Small intestine (tissue), 7 donors: ENCODE measurements around the gene RHBDD1. TPM values are rescaled to one million over a fixed set of nuclear protein-coding genes. Genes with fewer than 3 reads are reported as not detected.
A peak's percentile ranks its signal among the peaks of the same experiment; 100 is the strongest.
"Not testable (repeated sequence)": the region's sequence is repeated elsewhere in the genome, so short reads cannot be mapped to it uniquely, and the experiment has no call there.

ENCODE experiments used
- DNase-seq, 2 donors: peaks; one replicate each; pipeline versions ENCODE4 v3.0.0 to v3.0.0-alpha.2; 2013
- FAIRE-seq: peaks from 2 replicates; lab custom pipeline; 2012; peaks lifted over from hg19 to GRCh38; lab: Jason Lieb, UNC
- H3K27ac ChIP-seq, 3 donors: one replicate each; pipeline ENCODE4 v1.5.1; 2013; ENCODE audit warnings: low read length in 2 of 3, mild to moderate bottlenecking in 2 of 3, control low read depth in 1 of 3, inconsistent platforms in 1 of 3, low read depth in 1 of 3, moderate library complexity in 1 of 3
- H3K27me3 ChIP-seq, 3 donors: one replicate each; pipeline ENCODE4 v1.6.1; 2013; ENCODE audit warnings: low read length in 3 of 3, inconsistent platforms in 1 of 3; ENCODE audit not compliant: control insufficient read depth in 3 of 3, insufficient read depth in 3 of 3
- H3K36me3 ChIP-seq, 3 donors: one replicate each; pipeline ENCODE4 v1.6.1; 2013; ENCODE audit warnings: low read length in 3 of 3, inconsistent platforms in 1 of 3, low read depth in 1 of 3, mild to moderate bottlenecking in 1 of 3, moderate library complexity in 1 of 3; ENCODE audit not compliant: control insufficient read depth in 3 of 3, insufficient read depth in 2 of 3
- H3K4me1 ChIP-seq, 3 donors: one replicate each; pipeline ENCODE4 v1.6.1; 2013; ENCODE audit warnings: low read length in 2 of 3, inconsistent platforms in 1 of 3, low read depth in 1 of 3, mild to moderate bottlenecking in 1 of 3, moderate library complexity in 1 of 3; ENCODE audit not compliant: control insufficient read depth in 3 of 3, insufficient read depth in 2 of 3
- H3K4me3 ChIP-seq, 3 donors: one replicate each; pipeline ENCODE4 v1.5.1; 2013; ENCODE audit warnings: low read length in 3 of 3, control low read depth in 1 of 3, inconsistent platforms in 1 of 3, low read depth in 1 of 3, mild to moderate bottlenecking in 1 of 3, moderate library complexity in 1 of 3
- H3K9me3 ChIP-seq, 2 donors: one replicate each; pipeline ENCODE4 v1.6.1; 2013; ENCODE audit warnings: low read depth in 1 of 2, low read length in 1 of 2; ENCODE audit not compliant: control insufficient read depth in 2 of 2, insufficient read depth in 1 of 2
- WGBS, 3 donors: extraction: QIAGEN DNeasy Blood & Tissue Kit; methylation state at CpG; one replicate each; pipeline ENCODE4 v1.1.7; 2013; 5-methylcytosine and 5-hydroxymethylcytosine counted together
- polyA plus RNA-seq, 4 donors: library from polyadenylated mRNA; stranded (reverse) in 3 of 4; unstranded in 1 of 4; fragments of 200-250 nt in 3 of 4; fragments of 120-200 nt in 1 of 4; gene quantifications; one replicate each; pipeline versions ENCODE4 v1.2.1 to v1.2.3, GENCODE V29; 2013
- donor health status: healthy with polysubstance abuse.
- donor health status: control.
- donor health status: control.
- donor health status: Bipolar disorder and iron deficiency.
- donor health status: healthy.

Gene RHBDD1
- polyA plus RNA-seq, 4 donors: 3.1 to 23.4 (median 8.7) TPM

DNA sequence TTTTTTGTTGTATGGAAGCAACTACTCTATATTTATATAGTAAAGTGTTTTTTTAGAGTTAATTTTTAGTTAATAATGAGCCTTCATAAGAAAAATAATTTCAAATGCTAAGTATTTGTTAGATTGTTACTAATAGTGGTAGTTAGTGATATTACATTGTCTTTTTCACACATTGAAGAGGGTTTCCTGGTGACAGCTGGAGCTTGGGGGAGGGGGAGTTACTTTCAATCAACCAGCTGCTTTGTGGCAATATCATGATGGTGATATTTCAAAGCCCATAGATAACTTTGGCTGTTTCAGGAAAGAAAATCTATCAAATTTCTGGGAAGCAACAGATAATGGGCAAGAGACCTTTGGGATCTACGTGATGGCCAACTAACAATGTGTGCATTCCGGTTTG, 4.1 kb downstream of the RHBDD1 start:
- Histone ChIP-seq H3K27me3 (no peaks in the 10 kb centered on the region), H3K27ac (no peak overlapping the region), H3K4me1 (peaks cover 2 to 16% (median 13%) of the 10 kb centered on the region in 3 donors), H3K9me3 (peaks cover 0 to 3% of the 10 kb centered on the region in 2 donors), H3K36me3 (no peaks in the 10 kb centered on the region), H3K4me3 (no peak overlapping the region)
- WGBS, 3 donors: 93 to 97% (median 96%) methylated on average over 2 of the region's 2 CpGs
- FAIRE-seq (no peak), DNase-seq (no peak)

DNA sequence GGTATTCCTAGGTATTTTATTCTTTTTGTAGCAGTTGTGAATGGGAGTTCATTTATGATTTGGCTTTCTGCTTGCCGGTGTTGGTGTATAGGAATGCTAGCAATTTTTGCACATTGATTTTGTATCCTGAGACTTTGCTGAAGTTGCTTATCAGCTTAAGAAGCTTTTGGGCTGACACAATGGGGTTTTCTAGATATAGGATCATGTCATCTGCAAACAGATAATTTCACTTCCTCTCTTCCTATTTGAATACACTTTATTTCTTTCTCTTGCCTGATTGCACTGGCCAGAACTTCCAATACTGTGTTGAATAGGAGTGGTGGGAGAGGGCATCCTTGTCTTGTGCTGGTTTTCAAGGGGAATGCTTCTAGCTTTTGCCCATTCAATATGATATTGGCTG, 7.1 kb downstream of the RHBDD1 start:
- not testable (repeated sequence) for H3K9me3 ChIP-seq, FAIRE-seq

DNA sequence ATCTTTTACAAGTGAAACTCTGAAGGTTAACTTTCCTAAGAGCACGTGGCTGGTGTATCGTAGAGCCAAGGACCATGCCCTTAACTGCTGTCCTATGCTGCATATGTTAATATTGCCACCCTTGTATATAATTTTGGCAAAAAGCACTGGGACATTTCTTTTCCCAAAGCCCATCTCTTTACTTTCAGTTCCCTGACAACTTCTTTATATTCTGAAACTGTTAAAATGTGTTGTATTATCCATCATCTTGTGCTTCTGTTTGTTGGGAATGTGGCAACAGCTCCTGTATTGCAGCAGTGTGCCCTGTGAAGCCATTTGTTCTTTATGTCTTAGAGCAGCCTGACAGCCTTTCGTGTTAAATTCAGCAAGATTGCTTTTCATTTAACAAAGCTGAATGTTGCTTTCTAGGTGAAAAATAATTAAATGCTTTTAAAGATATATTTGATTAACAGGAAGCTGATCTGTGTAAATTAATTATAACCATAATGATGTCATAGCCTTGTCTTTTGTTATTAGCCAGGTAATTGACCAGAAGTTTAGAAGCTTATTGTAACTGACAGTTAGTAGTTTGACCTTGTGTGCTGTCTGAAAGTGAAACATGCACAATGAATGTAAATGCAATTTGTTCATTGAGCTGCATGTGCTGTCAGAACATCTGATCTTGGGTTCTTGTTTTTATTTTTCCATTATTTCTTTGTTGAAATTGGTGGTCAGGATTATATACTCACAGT, 9.7 kb downstream of the RHBDD1 start:
- 16 to 59% (median 34%) methylated on average over 3 of the region's 3 CpGs for WGBS, 3 donors
- FAIRE-seq: peak; percentile 80

More for the DNA sequence above, 7.1 kb downstream of the RHBDD1 start:
- not testable (repeated sequence) for H3K27me3 ChIP-seq, DNase-seq, H3K27ac ChIP-seq, H3K36me3 ChIP-seq, H3K4me3 ChIP-seq
- peaks cover 0 to 11% (median 4%) of the 10 kb centered on the region in 3 donors for H3K4me1 ChIP-seq
- WGBS, 3 donors: 89 to 96% (median 95%) methylated on average over 1 of the region's 1 CpG

DNA sequence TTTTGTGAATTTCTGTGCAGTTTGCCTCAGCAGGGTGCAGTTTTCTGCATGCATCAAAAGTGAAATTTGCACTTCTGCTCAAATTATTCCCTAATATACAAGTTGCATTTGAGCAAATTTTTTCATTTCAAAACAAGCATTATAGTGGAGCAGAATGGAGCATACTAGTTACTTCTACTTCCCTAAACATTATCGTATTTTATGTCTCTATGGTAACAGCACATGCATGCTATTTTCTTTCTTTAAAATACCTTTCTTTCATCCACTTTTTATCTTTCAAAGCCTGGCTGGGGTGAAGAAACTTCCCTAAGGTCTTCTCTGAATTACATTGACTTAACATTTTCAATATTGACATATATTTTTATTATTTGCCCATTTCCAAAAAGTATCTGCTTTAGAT, 11.2 kb downstream of the RHBDD1 start:
- WGBS, 3 donors: 78 to 88% (median 88%) methylated on average over 1 of the region's 1 CpG
- Histone ChIP-seq H3K9me3 (no peaks in the 10 kb centered on the region), H3K27ac (no peak overlapping the region), H3K36me3 (peaks cover 0 to 3% (median 0%) of the 10 kb centered on the region in 3 donors), H3K27me3 (no peaks in the 10 kb centered on the region), H3K4me1 (peaks cover 0 to 4% (median 0%) of the 10 kb centered on the region in 3 donors), H3K4me3 (no peak overlapping the region)
- FAIRE-seq (no peak), DNase-seq (no peak)

More for the DNA sequence above, 9.7 kb downstream of the RHBDD1 start:
- DNase-seq: peak; percentile 45 to 60
- Histone ChIP-seq H3K9me3 (no peaks in the 10 kb centered on the region), H3K4me1 (peaks cover 0 to 4% (median 0%) of the 10 kb centered on the region in 3 donors), H3K27ac (peak overlapping the region in 2 of 3 donors; percentile 39 to 56), H3K4me3 (no peak overlapping the region), H3K27me3 (no peaks in the 10 kb centered on the region), H3K36me3 (peaks cover 0 to 3% (median 0%) of the 10 kb centered on the region in 3 donors)

DNA sequence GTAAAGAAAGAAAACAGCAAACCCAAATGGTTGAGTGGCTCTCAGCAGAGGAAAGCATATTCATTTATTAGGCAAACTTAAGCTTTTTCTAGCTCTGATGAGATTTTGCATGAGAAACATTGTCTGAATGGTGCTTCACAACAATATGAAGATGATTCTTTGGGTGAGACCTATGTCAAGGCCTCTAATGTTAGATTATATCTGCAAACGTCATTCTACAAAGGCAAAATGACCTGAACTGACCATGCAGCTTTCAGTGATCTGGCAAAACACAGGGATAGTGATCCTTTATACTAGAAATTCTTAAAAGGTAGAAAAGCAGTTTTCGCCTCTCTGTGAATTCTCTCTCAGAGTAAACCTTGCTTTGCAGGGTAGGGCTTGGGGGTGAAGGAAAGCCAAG, 11.7 kb downstream of the RHBDD1 start:
- peaks cover 0 to 4% (median 0%) of the 10 kb centered on the region in 3 donors for H3K4me1 ChIP-seq
- H3K9me3 ChIP-seq: no peaks in the 10 kb centered on the region
- no peak overlapping the region for H3K4me3 ChIP-seq
- 90 to 95% (median 94%) methylated on average over 2 of the region's 2 CpGs for WGBS, 3 donors
- peaks cover 0 to 3% (median 3%) of the 10 kb centered on the region in 3 donors for H3K36me3 ChIP-seq
- no peak for DNase-seq
- H3K27me3 ChIP-seq: no peaks in the 10 kb centered on the region
- FAIRE-seq: no peak
- H3K27ac ChIP-seq: no peak overlapping the region

DNA sequence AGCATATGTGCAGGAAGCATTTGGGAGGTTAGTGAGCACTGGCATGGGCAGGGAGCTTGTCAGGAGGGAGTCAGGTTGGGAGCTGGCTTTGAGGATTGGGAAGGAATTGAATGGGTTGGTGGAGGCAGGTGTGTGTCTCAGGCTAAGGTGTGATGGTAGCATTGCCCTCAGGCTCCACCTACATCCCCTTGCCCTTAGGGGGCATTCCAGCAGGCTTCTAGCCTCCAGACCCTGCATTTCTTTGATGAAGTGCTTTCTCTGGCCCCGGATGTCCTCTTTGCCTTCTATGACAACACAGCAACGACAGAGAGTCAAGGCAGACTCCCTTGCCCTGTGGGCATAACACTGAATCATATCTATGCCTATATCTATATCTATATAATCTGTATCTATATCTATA, 13.5 kb downstream of the RHBDD1 start:
- Histone ChIP-seq H3K9me3 (no peaks in the 10 kb centered on the region), H3K4me1 (peaks cover 0 to 4% (median 0%) of the 10 kb centered on the region in 3 donors), H3K27ac (no peak overlapping the region), H3K36me3 (peaks cover 0 to 5% (median 3%) of the 10 kb centered on the region in 3 donors), H3K27me3 (no peaks in the 10 kb centered on the region), H3K4me3 (no peak overlapping the region)
- no peak for FAIRE-seq
- DNase-seq: no peak
- 88 to 94% (median 91%) methylated on average over 2 of the region's 2 CpGs for WGBS, 3 donors

DNA sequence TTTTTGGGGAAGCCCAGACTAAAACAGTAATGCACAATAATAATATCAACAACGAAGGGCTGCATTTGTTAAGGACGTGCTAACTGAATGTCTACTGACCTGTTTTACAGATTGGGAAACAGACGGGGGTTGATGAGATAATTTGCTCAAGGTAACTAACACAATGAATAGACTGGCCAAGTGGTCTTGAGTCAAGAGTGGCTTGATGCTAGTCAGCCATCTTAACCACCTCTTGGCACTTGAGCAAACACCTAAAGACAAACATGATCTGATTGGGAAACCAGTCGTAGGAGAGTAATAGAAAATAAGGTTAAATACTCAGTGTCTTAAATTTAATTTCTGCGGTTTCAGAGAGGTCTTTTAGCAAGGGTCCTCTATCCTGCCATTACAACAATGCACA, 14.2 kb downstream of the RHBDD1 start:
- DNase-seq (no peak), FAIRE-seq (no peak)
- Histone ChIP-seq H3K9me3 (no peaks in the 10 kb centered on the region), H3K4me1 (peaks cover 0 to 4% (median 0%) of the 10 kb centered on the region in 3 donors), H3K36me3 (peaks cover 0 to 5% (median 3%) of the 10 kb centered on the region in 3 donors), H3K27ac (no peak overlapping the region), H3K4me3 (no peak overlapping the region), H3K27me3 (no peaks in the 10 kb centered on the region)
- WGBS, 3 donors: 93 to 97% (median 95%) methylated on average over 5 of the region's 5 CpGs

DNA sequence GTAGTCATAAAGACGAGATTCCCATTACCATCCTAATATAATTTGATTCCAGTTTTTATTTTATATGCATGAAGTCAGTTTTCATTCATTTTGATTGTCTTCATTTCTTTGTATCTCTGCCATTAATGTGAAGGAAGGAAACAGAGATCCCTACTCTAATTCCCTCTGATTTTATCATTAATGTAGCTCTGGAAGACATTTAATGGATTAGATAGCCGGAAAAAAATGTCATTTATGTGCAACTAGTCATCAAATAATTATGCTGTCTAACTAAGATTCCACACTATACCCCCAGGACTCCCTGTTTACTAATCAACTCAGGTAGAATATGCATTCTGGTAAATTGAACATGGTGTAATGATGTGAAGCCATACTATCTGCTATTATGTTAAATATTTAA, 19.9 kb downstream of the RHBDD1 start:
- DNase-seq (no peak), FAIRE-seq (no peak)
- no peaks in the 10 kb centered on the region for H3K4me1 ChIP-seq
- no peaks in the 10 kb centered on the region for H3K27me3 ChIP-seq
- peaks cover 0 to 3% (median 2%) of the 10 kb centered on the region in 3 donors for H3K36me3 ChIP-seq
- H3K4me3 ChIP-seq: no peak overlapping the region
- 94 to 95% (median 95%) methylated on average over 2 of the region's 2 CpGs for WGBS, 3 donors
- H3K9me3 ChIP-seq: no peaks in the 10 kb centered on the region
- H3K27ac ChIP-seq: no peak overlapping the region
